Measurements from ENCODE around the gene TPD52L1. TPM values are rescaled to one million over a fixed set of nuclear protein-coding genes. Genes with fewer than 3 reads are reported as not detected.

Gene TPD52L1
- total and polyA plus RNA-seq, 10 of the 15 experiments (the other 5 are each of a cell fraction or from before 2014, with no cell fraction given): 0.03 to 2.6 (median 0.16) TPM; not detected in 3

DNA sequence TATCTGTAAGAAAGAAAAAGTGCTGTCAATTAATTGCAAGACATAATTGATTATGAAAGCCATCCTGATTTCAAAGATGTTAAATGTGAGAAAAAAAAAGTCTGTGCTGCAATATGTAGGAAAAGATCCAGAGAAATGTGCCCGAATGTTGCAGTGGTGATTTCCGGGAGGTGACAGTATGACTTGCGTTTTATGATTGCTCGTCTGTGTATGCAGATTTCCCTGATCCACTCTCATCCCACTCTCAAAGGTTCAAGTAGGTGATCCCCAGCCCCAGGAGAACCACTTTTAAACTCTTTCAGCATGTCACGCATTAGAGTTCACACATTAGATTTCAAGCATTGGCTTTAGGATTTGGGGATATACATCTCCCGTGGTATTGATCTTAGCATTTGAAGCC, 57.8 kb downstream of the TPD52L1 start:
- Histone ChIP-seq H3K27ac (ENCODE audit: control insufficient read depth, insufficient read depth) (no peak overlapping the region), H2AFZ (ENCODE audit: control insufficient read depth, low read depth, low read length) (no peak overlapping the region), H3K79me2 (ENCODE audit: control insufficient read depth, insufficient read depth, low read length) (no peaks in the 10 kb centered on the region), H3K4me3 (no peak overlapping the region), H3K4me2 (ENCODE audit: control insufficient read depth, insufficient read depth) (no peak overlapping the region), H3K4me1 (ENCODE audit: control insufficient read depth, insufficient read depth, low read length) (no peaks in the 10 kb centered on the region), H3K9me3 (replicated peaks; ENCODE audit: control insufficient read depth, insufficient read depth, low read length) (no peaks in the 10 kb centered on the region), H3K36me3 (ENCODE audit: control insufficient read depth in 2 of 2, insufficient read depth in 2 of 2, low read length in 1 of 2) (no peaks in the 10 kb centered on the region), H4K20me1 (ENCODE audit: control insufficient read depth, insufficient read depth) (no peaks in the 10 kb centered on the region), H3K27me3 (replicated peaks in 1 of 2; ENCODE audit: control insufficient read depth in 2 of 2, insufficient read depth in 2 of 2, low read length in 1 of 2) (no peaks in the 10 kb centered on the region), H3K9ac (ENCODE audit: control insufficient read depth, insufficient read depth, low read length) (no peak overlapping the region)
- BruUV-seq (replicated peaks): no TSS peak
- POLR2A ChIA-PET: no interaction called here
- DNase-seq (ENCODE audit: low read depth, low spot score) (no peak), FAIRE-seq (no peak), ATAC-seq (no peak)
- TF ChIP-seq, protein P1, sequence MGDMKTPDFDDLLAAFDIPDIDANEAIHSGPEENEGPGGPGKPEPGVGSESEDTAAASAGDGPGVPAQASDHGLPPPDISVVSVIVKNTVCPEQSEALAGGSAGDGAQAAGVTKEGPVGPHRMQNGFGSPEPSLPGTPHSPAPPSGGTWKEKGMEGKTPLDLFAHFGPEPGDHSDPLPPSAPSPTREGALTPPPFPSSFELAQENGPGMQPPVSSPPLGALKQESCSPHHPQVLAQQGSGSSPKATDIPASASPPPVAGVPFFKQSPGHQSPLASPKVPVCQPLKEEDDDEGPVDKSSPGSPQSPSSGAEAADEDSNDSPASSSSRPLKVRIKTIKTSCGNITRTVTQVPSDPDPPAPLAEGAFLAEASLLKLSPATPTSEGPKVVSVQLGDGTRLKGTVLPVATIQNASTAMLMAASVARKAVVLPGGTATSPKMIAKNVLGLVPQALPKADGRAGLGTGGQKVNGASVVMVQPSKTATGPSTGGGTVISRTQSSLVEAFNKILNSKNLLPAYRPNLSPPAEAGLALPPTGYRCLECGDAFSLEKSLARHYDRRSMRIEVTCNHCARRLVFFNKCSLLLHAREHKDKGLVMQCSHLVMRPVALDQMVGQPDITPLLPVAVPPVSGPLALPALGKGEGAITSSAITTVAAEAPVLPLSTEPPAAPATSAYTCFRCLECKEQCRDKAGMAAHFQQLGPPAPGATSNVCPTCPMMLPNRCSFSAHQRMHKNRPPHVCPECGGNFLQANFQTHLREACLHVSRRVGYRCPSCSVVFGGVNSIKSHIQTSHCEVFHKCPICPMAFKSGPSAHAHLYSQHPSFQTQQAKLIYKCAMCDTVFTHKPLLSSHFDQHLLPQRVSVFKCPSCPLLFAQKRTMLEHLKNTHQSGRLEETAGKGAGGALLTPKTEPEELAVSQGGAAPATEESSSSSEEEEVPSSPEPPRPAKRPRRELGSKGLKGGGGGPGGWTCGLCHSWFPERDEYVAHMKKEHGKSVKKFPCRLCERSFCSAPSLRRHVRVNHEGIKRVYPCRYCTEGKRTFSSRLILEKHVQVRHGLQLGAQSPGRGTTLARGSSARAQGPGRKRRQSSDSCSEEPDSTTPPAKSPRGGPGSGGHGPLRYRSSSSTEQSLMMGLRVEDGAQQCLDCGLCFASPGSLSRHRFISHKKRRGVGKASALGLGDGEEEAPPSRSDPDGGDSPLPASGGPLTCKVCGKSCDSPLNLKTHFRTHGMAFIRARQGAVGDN (IDR thresholded peaks at IDR 0.05): no peak
- TF ChIP-seq PAX8 (IDR thresholded peaks at IDR 0.05): no peak
- intact Hi-C loops (cut with micrococcal nuclease; ENCODE audit: unreplicated experiment) (no loop called here), in situ Hi-C loops (cut with MboI) (no loop called here)
- WGBS (ENCODE audit: insufficient coverage, insufficient replicate concordance, low lambda C conversion rate, missing lambda C conversion rate): 49% methylated on average over 6 of the region's 6 CpGs
- RAD21 ChIA-PET (ENCODE audit: unreplicated experiment): no interaction called here
- CTCF ChIA-PET: no interaction called here
- SMC1A ChIA-PET (ENCODE audit: uncharacterized antibody, unreplicated experiment): no interaction called here

DNA sequence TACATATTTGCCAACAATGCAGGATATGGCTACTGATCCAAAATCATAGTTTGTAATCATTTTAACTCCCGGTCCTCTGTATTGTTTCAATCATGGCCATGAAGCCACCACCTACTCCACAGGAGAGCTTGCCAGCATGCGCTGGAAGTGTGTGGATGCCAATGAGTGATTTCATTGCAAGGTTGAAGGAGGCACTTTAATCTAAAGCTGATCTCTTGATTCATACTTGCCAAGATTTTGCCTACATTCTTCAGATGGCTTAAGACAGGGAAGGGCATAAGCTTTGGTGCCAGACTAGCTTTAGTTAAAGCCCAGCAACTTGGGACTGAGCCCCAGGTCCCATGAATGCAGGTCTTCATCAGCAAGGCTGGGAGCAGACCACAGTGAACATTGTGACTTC, 58.8 kb downstream of the TPD52L1 start:
- ChIA-PET SMC1A (ENCODE audit: uncharacterized antibody, unreplicated experiment) (interaction anchor here (0.5 kb wide), 1 partner anchor 334 kb away, joined by 3 read pairs; no protein-coding TSS in a partner anchor), RAD21 (ENCODE audit: unreplicated experiment) (interaction anchor here (0.5 kb wide), 1 partner anchor 100 kb away, joined by 3 read pairs; no protein-coding TSS in a partner anchor), CTCF (interaction anchor here (1.0 kb wide), 1 partner anchor 12 kb away, joined by 3 read pairs; no protein-coding TSS in a partner anchor), POLR2A (no interaction called here)
- DNase-seq (ENCODE audit: low read depth, low spot score) (no peak), ATAC-seq (no peak), FAIRE-seq (no peak)
- in situ Hi-C loops (cut with MboI): no loop called here
- Histone ChIP-seq H3K36me3 (ENCODE audit: control insufficient read depth in 2 of 2, insufficient read depth in 2 of 2, low read length in 1 of 2) (no peaks in the 10 kb centered on the region), H3K4me2 (ENCODE audit: control insufficient read depth, insufficient read depth) (no peak overlapping the region), H3K9ac (ENCODE audit: control insufficient read depth, insufficient read depth, low read length) (no peak overlapping the region), H3K79me2 (ENCODE audit: control insufficient read depth, insufficient read depth, low read length) (no peaks in the 10 kb centered on the region), H3K4me3 (no peak overlapping the region), H3K9me3 (replicated peaks; ENCODE audit: control insufficient read depth, insufficient read depth, low read length) (no peaks in the 10 kb centered on the region), H3K4me1 (ENCODE audit: control insufficient read depth, insufficient read depth, low read length) (no peaks in the 10 kb centered on the region), H3K27me3 (replicated peaks in 1 of 2; ENCODE audit: control insufficient read depth in 2 of 2, insufficient read depth in 2 of 2, low read length in 1 of 2) (no peaks in the 10 kb centered on the region), H2AFZ (ENCODE audit: control insufficient read depth, low read depth, low read length) (no peak overlapping the region), H4K20me1 (ENCODE audit: control insufficient read depth, insufficient read depth) (no peaks in the 10 kb centered on the region), H3K27ac (ENCODE audit: control insufficient read depth, insufficient read depth) (no peak overlapping the region)
- intact Hi-C loops (cut with micrococcal nuclease; ENCODE audit: unreplicated experiment): no loop called here
- no TSS peak for BruUV-seq (replicated peaks)
- 84% methylated on average over 2 of the region's 2 CpGs for WGBS (ENCODE audit: insufficient coverage, insufficient replicate concordance, low lambda C conversion rate, missing lambda C conversion rate)
- TF ChIP-seq, protein P1 (IDR thresholded peaks at IDR 0.05): no peak
- TF ChIP-seq ZNF207 (IDR thresholded peaks at IDR 0.05; ENCODE audit: borderline replicate concordance) (no peak), BCLAF1 (IDR thresholded peaks at IDR 0.05) (no peak)

Measured in GM12878 (cell line).